DMS53 treated with DMSO at 0.1 percent for 48 hours (cell line): Measurements from ENCODE around the gene AKT3.

Experiments used
- DNase-seq: peaks from one replicate; lab custom pipeline; 2025; ENCODE audit not compliant: unreplicated experiment; lab: John Stamatoyannopoulos, UW

The AKT3 gene

DNA sequence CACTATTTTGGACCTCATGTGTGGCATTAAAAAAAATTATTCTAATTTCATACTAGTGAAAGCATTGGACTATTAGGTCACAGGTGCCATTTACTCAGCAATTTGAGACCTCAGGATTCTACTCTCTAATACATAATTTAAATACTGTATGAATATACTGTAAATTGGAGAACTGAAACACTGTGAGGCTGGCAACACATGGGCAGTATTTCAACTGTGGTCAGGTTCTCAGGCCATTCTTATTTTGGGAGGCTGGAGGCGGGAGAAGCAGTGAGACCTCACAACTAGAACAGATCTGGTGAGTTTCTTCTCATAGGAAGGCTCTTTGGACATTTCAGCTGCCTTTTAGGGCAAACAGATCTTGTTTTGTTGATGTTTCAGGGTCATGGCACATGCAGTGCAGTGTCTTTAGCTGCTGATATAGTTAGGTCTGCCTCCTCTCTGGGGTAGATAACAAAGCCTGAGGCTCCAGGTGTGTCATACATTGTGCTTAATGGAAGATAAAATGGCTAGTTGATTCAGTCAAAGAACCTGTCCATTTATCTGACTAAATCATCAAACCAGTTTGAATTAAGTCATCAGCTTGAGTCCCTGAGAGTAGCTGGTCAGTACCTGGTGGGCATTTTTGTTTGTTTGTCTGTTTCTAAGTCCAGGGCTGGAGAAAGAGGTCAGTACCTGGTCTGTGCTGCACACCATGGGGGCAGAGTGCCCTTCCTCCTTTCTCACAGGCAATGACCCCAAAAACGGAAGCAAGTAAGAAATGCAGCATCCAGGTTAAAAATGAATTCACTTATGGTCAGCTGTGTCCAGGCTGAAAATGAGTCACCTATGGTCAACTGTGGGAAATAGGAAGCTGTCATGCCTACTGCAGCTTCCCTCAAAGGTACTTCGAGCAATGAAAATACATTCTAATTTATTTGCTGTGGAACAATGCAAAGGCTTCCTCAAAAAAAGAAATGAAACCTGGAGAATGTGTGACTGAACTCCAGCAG, 378.0 kb downstream of the AKT3 start:
- no peak for DNase-seq

DNA sequence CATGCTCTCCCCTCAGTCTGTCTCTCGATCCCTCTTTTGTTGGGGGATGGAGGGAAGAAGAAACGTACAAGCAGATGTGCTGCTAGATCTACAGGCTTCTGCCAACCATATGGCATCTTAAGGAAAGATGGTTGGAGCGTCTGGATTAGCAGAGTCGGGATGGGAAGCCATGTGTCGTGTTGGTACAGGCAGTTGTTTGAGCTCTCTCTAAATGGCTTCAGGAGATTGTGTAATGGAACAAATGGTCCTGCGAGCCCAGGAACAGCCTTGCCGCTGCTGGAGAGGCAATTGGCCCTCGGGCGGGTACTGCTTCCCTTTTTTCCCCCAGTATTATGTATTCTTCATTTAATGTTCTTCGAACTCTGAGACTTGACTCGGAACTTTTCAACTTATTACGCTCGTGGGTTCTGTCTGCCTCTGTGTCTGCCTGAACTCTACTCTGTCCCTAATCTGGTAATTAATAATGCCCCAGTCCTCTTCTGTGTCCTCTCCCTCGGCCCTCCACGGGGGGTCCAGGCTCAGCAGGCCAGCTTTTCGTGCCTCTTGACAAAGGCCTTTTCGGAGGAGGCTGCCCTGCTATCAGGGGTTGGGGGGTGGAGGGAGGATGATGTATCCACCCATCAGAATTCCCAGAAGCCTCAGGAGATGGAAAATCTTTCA, 378.9 kb downstream of the AKT3 start:
- no peak for DNase-seq

GRCh38 chr1:243470502-243470901, 379.5 kb downstream of the AKT3 start:
- no peak for DNase-seq

DNA sequence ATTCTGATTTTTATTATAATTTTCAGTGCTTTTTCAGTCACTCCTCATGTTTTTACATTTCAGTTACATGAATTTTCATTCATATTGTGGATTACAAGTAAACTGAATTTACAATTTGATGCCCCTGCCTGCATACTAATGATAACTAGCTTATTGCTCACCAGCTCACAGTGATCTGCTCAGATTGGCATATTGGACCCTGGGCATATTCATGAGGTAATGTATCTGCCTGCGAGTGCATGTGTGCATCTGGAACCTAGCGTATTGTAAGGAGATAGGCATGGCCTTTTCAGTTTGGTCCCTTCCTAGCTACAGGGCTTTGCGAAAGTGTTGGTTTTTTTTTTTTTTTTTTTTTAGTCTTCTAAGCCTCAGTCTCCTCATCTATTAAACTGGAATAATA, 380.5 kb downstream of the AKT3 start:
- DNase-seq = no peak

GRCh38 chr1:243465738-243466137, 384.3 kb downstream of the AKT3 start:
- no peak for DNase-seq

GRCh38 chr1:243465081-243465480, 385.0 kb downstream of the AKT3 start:
- DNase-seq = no peak

DNA sequence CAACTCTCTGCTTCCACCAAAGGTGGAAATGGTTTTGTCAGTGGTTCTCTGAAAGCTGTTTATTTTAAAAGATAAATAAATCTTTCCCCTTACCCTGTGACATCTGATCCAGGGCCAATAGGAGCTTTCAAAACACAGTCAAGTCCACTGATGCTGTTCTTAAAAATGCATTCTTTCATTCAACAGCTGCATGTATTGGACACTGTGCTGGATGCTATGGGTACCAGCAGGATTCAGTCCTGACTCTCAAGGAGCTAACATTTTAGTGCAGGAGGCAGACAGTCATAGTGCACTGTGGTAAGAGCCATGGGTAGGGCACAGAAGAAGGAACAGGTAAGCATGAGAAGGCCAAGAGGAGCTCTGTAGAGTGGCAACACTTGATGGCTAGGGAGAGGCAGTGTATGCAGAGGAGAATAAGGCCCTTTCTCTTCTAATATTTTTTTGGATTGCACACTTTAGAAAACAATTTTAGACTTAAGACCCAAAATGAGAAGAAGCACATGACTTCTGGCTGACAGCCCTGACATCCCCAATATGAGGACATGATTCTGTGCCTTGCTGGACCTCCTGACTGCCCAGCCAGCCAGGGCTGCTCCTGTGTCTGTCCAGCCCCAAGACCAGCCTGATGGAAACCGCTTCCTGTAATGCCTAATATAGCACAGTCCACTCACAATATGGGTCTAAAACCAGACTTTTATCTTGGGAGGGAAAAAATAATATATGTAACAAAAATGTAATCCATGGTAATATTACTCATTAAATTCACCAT, 386.9 kb downstream of the AKT3 start:
- DNase-seq = no peak

- DNase-seq = no peak
Observed at GRCh38 chr1:243461700-243462099, 388.3 kb downstream of the AKT3 start.

DNA sequence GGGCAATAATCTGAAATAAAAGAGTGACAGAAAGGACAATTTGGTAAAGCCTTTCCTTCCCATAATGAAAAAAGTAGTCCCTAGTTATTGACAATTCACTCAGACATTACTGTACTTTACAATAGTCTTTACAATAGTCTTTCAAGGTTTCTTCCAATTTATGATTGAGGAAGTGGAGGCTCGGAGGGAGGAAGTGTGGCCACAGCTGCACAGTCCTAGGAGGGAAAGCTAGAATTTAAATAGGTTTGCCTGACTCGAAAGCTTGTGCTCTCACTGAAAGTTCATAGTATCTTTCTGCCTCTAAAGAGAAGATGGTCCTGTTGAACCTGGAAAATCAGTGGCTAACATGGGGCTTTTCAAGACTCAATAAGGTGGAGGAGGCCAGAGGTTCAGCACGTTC, 391.0 kb downstream of the AKT3 start:
- no peak for DNase-seq

GRCh38 chr1:243457363-243457982, 392.6 kb downstream of the AKT3 start:
- DNase-seq = peak; percentile 43

GRCh38 chr1:243455760-243456651, 394.0 kb downstream of the AKT3 start:
- DNase-seq = peak; percentile 90

GRCh38 chr1:243454328-243454997, 395.6 kb downstream of the AKT3 start:
- no peak for DNase-seq

DNA sequence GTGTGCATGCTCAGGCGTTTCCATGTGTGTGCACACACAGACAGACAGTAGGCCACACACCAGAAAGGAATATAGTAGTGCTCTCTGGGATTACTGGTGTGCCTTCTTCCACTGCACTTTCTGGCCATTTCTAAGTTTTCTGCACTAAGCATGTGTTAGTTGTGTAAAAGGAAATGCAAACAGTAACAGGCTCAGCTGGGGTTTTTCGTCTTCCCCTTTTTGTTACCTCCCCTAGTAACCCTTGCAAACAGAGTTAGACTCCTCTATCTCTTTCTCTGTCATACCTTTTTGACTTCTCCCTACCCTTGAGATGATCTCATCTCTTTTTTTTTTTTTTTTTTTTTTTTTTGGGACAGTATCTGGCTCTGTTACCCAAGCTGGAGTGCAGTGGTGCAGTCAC, 398.0 kb downstream of the AKT3 start:
- DNase-seq = no peak

DNA sequence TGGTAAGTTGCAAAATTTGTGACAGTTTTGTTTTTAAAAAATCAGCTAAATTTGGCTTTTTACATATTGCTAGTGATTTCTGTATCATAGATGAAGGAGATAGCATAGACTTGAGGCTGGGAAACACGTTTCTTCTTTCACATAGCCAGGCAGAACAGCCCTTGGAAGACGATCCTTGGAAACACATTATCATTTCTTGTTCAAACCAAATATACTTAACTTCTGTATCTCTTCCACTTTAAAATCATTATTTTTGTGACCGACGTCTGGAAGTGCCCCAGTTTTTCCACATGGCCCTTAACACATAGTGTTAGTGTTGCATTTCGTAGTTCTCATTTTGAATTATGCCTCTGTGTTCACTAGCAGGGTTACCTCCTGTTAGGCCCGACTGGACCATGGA, 400.7 kb downstream of the AKT3 start:
- no peak for DNase-seq

DNA sequence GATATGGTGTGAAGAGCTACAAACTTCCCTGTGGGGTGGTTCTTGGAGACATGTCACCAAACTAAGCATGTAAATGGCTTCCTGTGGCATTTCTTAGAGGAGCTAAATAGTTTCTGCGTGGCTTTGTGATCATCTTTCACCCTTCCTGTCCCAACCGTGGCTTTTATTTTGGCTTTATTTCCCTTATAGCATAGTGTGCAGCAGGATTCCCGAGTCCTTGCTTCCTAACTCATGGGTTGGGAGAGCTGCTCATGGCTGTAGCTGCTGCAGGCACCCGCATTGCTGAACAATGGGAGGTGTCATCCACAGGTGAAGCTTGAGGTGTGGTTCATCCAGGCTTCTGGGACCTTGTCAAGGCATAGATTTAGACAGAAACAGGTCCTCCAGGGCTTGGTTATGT, 402.2 kb downstream of the AKT3 start:
- no peak for DNase-seq

- no peak for DNase-seq
Observed at GRCh38 chr1:243447347-243447746, 402.7 kb downstream of the AKT3 start.

- DNase-seq = no peak
Observed at GRCh38 chr1:243443557-243443956, 406.5 kb downstream of the AKT3 start.

- DNase-seq = no peak
Observed at GRCh38 chr1:243441601-243442000, 408.4 kb downstream of the AKT3 start.

GRCh38 chr1:243440406-243440805, 409.6 kb downstream of the AKT3 start:
- no peak for DNase-seq

DNA sequence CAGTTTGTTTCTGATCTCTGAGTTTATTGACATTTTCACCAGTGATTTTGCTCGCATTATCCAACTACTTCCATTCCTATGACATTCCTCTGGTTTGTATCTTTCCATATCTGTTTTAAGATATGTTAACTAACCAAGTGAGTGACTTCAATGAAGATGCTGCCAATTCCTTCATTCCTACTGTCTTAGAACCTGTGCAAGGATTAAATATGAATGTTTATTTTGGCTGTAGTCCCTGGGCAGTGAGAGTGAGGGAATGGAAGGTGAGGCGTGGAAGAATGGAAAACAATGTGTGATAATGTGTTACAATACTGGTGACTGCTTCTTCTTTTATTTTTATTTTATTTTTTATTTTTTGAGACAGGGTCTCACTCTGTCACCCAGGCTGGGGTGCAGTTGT, 411.2 kb downstream of the AKT3 start:
- DNase-seq = no peak
